ENCODE data around the gene CCDC184.
A peak's percentile ranks its signal among the peaks of the same experiment; 100 is the strongest.

CCDC184 gene

DNA sequence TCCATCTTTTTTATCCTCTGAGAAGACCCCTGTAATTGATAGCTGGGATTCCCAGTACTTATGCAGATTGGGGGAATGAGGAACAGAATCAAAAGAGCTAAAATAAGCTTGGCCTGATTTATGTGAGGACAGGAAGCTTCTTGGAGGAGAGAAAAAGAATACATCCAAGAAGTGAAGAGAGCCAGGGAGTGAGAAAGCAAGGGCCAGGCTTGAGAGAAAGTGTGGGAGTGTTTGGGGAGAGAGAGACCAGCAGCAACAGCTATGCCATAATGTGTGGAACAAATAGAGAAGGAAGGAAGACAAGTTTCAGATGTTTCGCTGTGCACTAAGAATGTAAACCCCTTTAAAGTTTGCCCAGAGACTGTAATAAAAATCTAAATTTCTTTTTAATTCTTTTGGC is 4.0 kb upstream of the CCDC184 start:
- TF ChIP-seq, protein P1, sequence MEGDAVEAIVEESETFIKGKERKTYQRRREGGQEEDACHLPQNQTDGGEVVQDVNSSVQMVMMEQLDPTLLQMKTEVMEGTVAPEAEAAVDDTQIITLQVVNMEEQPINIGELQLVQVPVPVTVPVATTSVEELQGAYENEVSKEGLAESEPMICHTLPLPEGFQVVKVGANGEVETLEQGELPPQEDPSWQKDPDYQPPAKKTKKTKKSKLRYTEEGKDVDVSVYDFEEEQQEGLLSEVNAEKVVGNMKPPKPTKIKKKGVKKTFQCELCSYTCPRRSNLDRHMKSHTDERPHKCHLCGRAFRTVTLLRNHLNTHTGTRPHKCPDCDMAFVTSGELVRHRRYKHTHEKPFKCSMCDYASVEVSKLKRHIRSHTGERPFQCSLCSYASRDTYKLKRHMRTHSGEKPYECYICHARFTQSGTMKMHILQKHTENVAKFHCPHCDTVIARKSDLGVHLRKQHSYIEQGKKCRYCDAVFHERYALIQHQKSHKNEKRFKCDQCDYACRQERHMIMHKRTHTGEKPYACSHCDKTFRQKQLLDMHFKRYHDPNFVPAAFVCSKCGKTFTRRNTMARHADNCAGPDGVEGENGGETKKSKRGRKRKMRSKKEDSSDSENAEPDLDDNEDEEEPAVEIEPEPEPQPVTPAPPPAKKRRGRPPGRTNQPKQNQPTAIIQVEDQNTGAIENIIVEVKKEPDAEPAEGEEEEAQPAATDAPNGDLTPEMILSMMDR (IDR thresholded peaks at IDR 0.05; ENCODE audit: insufficient read depth, low read depth, low read length, missing control alignments) = no peak

DNA sequence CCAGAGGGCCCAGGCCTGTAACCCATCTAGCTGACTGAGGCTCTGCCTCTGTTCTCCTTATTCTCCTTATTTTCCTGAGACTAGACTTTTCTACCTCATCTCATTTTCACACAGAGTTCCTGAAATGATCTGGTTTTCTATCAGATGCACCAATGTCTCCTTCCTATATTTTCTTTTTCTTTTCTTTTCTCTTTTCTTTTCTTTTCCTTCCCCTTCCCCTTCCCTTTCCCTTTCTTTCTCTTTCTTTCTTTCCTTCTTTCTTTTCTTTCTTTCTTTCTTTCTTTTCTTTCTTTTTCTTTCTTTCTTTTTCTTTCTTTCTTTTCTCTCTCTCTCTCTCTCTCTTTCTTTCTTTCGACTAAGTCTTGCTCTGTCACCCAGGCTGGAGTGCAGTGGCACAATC is 3.0 kb upstream of the CCDC184 start:
- no peak for DNase-seq (ENCODE audit: low read depth)
- H3K4me3 ChIP-seq (ENCODE audit: low read length) = no peak overlapping the region
- TF ChIP-seq, protein P1 (IDR thresholded peaks at IDR 0.05; ENCODE audit: insufficient read depth, low read depth, low read length, missing control alignments) = no peak

More for the DNA sequence above, 4.0 kb upstream of the CCDC184 start:
- no peak overlapping the region for H3K4me3 ChIP-seq (ENCODE audit: low read length)
- no peak for DNase-seq (ENCODE audit: low read depth)

DNA sequence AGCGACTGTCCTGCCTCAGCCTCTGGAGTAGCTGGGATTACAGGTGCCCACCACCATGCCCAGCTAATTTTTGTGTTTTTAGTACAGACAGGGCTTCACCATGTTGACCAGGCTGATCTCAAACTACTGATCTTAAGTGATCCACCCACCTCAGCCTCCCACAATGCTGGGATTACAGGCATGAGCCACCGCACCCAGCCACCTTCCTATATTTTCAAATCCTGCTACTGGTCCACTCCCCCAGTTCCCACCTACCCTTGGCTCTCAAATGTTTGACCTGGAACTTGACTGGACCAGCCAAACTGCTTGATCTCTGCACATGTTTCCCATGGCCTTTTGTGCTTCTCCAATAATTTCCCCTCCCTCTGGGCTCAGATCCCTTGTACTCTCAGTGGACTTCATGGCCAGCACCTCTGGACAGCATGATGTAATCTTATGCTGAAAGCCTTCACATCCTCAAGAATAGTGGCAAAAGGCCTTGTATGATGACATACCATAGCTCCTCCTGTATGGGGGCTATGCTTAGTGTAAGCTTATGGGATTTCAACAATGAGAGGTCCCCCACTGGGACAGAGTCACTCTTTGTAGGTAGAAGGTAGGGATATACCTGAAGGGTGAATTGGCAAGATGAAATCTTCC is 2.5 kb upstream of the CCDC184 start:
- no peak overlapping the region for H3K4me3 ChIP-seq (ENCODE audit: low read length)
- DNase-seq (ENCODE audit: low read depth) = no peak
- TF ChIP-seq, protein P1 (IDR thresholded peaks at IDR 0.05; ENCODE audit: insufficient read depth, low read depth, low read length, missing control alignments) = no peak

DNA sequence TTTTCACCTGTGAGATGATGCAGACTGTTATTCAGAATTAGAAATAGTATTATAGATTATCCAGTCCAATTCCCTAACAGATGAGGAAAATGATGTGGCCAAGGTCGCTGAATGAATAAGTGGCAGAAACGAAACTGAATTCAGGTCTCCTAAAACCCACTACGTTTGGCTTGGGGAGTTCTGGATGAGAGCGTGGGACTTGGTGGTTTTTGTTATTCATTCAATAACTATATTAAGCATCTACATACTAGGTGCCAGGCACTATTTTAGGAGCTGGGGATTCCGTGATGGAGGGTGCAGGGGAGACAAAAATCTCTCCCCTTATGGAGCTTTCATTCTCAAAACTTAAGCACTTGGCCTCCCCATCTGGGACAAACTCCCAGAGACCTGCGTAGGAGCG is 813 bp upstream of the CCDC184 start:
- DNase-seq (ENCODE audit: low read depth) = no peak
- TF ChIP-seq, protein P1 (IDR thresholded peaks at IDR 0.05; ENCODE audit: insufficient read depth, low read depth, low read length, missing control alignments) = no peak
- peak overlapping the region; percentile 49 for H3K4me3 ChIP-seq (ENCODE audit: low read length)

DNA sequence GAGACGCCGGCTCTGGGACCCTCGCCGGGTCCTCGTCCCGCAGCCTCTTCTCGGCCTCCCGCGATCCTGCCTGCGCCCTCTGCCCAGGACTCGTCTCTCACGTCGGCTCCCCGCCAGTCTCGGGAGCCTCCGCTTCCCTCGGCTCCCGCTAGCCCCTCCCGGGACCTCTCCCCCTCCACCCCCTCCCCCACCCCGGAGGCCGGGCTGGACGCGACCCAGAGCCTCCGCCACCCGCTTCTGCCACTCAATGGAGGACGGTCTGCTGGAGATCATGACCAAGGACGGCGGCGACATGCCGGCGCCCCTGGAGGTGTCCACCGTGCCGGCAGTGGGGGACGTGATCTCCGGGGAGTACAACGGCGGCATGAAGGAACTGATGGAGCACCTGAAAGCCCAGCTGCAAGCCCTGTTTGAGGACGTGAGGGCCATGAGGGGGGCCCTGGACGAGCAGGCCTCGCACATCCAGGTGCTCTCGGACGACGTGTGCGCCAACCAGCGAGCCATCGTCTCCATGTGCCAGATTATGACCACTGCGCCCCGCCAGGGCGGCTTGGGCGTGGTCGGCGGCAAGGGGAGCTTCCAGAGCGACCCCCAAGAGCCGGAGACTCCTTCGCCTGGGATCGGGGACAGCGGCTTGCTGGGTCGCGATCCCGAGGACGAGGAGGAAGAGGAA is 568 bp downstream of the CCDC184 start:
- TF ChIP-seq, protein P1 (IDR thresholded peaks at IDR 0.05; ENCODE audit: insufficient read depth, low read depth, low read length, missing control alignments) = no peak
- peak overlapping the region; percentile 49 for H3K4me3 ChIP-seq (ENCODE audit: low read length)
- no peak for DNase-seq (ENCODE audit: low read depth)

DNA sequence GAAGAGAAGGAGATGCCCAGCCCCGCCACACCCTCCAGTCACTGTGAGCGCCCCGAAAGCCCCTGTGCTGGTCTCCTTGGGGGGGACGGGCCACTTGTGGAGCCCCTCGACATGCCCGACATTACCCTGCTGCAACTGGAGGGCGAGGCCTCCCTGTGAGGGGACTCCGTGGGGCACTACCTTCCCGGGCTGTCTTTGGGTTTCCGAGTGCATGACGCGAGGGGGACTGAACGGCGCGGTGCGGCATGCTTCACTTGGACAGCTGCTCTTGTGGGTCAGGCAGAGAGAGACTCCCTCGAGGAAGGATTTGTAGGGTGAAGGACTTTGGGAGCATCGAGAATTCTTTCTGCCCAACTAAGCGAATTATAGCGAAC is 1.1 kb downstream of the CCDC184 start:
- no peak for DNase-seq (ENCODE audit: low read depth)
- H3K4me3 ChIP-seq (ENCODE audit: low read length) = no peak overlapping the region
- TF ChIP-seq, protein P1 (IDR thresholded peaks at IDR 0.05; ENCODE audit: insufficient read depth, low read depth, low read length, missing control alignments) = no peak
